ENCODE results near the gene ITPA. TPM values are rescaled to one million over a fixed set of nuclear protein-coding genes. Genes with fewer than 3 reads are reported as not detected.

Gene ITPA
- total and polyA plus RNA-seq, 10 of the 15 experiments (the other 5 are each of a cell fraction or from before 2014, with no cell fraction given): 5.5 to 124 (median 66.3) TPM

DNA sequence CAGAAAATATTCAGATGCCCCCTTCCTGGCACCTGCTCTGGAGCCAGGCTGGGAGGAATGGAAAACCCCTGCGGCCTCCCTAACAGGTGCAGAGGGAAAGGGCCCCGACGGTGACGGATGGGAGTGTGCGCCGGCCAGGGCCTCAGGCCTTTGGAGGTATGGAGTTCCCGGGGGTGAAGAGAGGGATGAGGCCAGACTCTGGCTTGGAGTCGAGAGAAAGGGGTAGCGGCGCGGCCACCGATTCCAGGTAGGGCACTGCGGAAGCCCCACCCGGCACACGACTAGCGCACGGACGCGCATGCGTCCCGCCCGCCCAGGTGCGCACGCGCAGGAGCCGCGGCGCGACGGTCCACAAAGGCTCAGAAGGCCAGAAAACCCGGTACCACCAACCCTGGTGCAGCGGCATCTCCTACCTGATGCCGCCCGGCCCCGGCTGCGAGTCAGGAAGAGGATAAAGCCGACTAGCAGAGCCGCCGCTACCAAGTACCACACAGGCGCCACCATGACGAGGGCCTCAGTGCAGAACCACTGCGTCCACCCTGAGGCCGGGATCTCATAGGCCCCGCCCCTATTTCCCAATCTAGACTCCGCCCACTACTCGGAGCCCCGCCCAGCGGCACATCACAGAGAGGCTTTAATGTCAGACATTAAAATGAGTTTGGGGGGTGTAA lies 5.0 kb upstream of the ITPA start, which contains the start of gene DDRGK1 (continued):
- TF ChIP-seq, protein P1, sequence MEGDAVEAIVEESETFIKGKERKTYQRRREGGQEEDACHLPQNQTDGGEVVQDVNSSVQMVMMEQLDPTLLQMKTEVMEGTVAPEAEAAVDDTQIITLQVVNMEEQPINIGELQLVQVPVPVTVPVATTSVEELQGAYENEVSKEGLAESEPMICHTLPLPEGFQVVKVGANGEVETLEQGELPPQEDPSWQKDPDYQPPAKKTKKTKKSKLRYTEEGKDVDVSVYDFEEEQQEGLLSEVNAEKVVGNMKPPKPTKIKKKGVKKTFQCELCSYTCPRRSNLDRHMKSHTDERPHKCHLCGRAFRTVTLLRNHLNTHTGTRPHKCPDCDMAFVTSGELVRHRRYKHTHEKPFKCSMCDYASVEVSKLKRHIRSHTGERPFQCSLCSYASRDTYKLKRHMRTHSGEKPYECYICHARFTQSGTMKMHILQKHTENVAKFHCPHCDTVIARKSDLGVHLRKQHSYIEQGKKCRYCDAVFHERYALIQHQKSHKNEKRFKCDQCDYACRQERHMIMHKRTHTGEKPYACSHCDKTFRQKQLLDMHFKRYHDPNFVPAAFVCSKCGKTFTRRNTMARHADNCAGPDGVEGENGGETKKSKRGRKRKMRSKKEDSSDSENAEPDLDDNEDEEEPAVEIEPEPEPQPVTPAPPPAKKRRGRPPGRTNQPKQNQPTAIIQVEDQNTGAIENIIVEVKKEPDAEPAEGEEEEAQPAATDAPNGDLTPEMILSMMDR (IDR thresholded peaks at IDR 0.05 in 2 of 3, conservative IDR thresholded peaks at IDR 0.05 in 1 of 3; ENCODE audit: control insufficient read depth in 2 of 3, extremely low read depth in 1 of 3, insufficient read depth in 1 of 3, low read depth in 3 of 3, low read length in 3 of 3): no peak
- TF ChIP-seq ZNF207 (IDR thresholded peaks at IDR 0.05; ENCODE audit: borderline replicate concordance) (peak; percentile 79), NBN (IDR thresholded peaks at IDR 0.05) (0 out of 2 replicates have a peak, but pooled peaks have one; percentile 33), TCF3 (IDR thresholded peaks at IDR 0.05; ENCODE audit: borderline replicate concordance, insufficient read depth, low read depth, low read length) (0 out of 2 replicates have a peak, but pooled peaks have one; percentile 21), IKZF1 (conservative IDR thresholded peaks at IDR 0.05) (peak; percentile 100), DPF2 (IDR thresholded peaks at IDR 0.05) (no peak), NRF1 (conservative IDR thresholded peaks at IDR 0.05; ENCODE audit: low read depth, low read length) (peak; percentile 97), MEF2B (IDR thresholded peaks at IDR 0.05; ENCODE audit: partially characterized antibody, poor library complexity, severe bottlenecking) (no peak), POLR2A (IDR thresholded peaks at IDR 0.05; ENCODE audit: low read depth, low read length) (peak; percentile 87), ESRRA (IDR thresholded peaks at IDR 0.05; ENCODE audit: low read length) (no peak), RELA (IDR thresholded peaks at IDR 0.05; ENCODE audit: borderline replicate concordance, partially characterized antibody) (peak; percentile 10), SUPT20H (IDR thresholded peaks at IDR 0.05; ENCODE audit: borderline replicate concordance, control insufficient read depth, low read depth, low read length) (no peak), SIN3A (IDR thresholded peaks at IDR 0.05; ENCODE audit: low read depth, low read length) (peak; percentile 13; the same call in 1 of the 2 replicates), PAX5 (IDR thresholded peaks at IDR 0.05; ENCODE audit: borderline replicate concordance, low read depth, low read length) (peak; percentile 39; the same call in 1 of the 2 replicates), SMAD1 (IDR thresholded peaks at IDR 0.05; ENCODE audit: low read depth, partially characterized antibody) (no peak), TAF1 (IDR thresholded peaks at IDR 0.05; ENCODE audit: borderline replicate concordance, low read depth, low read length) (peak; percentile 39; the same call in 1 of the 2 replicates), SMAD5 (IDR thresholded peaks at IDR 0.05; ENCODE audit: low read depth) (0 out of 2 replicates have a peak, but pooled peaks have one; percentile 22), EGR1 (IDR thresholded peaks at IDR 0.05; ENCODE audit: borderline replicate concordance in 1 of 2, low read depth in 2 of 2, low read length in 2 of 2) (no peak)
- TF ChIP-seq, protein P2, sequence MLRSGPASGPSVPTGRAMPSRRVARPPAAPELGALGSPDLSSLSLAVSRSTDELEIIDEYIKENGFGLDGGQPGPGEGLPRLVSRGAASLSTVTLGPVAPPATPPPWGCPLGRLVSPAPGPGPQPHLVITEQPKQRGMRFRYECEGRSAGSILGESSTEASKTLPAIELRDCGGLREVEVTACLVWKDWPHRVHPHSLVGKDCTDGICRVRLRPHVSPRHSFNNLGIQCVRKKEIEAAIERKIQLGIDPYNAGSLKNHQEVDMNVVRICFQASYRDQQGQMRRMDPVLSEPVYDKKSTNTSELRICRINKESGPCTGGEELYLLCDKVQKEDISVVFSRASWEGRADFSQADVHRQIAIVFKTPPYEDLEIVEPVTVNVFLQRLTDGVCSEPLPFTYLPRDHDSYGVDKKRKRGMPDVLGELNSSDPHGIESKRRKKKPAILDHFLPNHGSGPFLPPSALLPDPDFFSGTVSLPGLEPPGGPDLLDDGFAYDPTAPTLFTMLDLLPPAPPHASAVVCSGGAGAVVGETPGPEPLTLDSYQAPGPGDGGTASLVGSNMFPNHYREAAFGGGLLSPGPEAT (IDR thresholded peaks at IDR 0.05; ENCODE audit: low read depth): peak; percentile 55; the same call in 1 of the 2 replicates
- TF ChIP-seq, protein P3, sequence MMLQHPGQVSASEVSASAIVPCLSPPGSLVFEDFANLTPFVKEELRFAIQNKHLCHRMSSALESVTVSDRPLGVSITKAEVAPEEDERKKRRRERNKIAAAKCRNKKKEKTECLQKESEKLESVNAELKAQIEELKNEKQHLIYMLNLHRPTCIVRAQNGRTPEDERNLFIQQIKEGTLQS (IDR thresholded peaks at IDR 0.05; ENCODE audit: borderline replicate concordance, extremely low read depth, low read depth, low read length): peak; percentile 49; the same call in 1 of the 2 replicates
- TF ChIP-seq, protein P4, sequence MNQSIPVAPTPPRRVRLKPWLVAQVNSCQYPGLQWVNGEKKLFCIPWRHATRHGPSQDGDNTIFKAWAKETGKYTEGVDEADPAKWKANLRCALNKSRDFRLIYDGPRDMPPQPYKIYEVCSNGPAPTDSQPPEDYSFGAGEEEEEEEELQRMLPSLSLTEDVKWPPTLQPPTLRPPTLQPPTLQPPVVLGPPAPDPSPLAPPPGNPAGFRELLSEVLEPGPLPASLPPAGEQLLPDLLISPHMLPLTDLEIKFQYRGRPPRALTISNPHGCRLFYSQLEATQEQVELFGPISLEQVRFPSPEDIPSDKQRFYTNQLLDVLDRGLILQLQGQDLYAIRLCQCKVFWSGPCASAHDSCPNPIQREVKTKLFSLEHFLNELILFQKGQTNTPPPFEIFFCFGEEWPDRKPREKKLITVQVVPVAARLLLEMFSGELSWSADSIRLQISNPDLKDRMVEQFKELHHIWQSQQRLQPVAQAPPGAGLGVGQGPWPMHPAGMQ (IDR thresholded peaks at IDR 0.05; ENCODE audit: borderline replicate concordance): no peak
